K562 (cell line): ENCODE data around the gene PRR35. TPM values are rescaled to one million over a fixed set of nuclear protein-coding genes. Genes with fewer than 3 reads are reported as not detected.

Experiments used
- ARID2 ChIP-seq: fragments of 450-650 bp; IDR thresholded peaks from 2 replicates; pipeline ENCODE4 v1.6.1; 2017; ENCODE audit warnings: antibody characterized with exemption, mild to moderate bottlenecking
- CREB1 ChIP-seq, 2 experiments: sonication (generic) in 1 of 2; formaldehyde crosslinking in 1 of 2; IDR thresholded peaks; 2 replicates each; pipeline versions ENCODE4 v1.6.1 to v1.8.0; 2012 to 2022; ENCODE audit warnings: inconsistent platforms in 1 of 2, mild to moderate bottlenecking in 1 of 2, missing genetic modification reagents in 1 of 2, moderate library complexity in 1 of 2
- DEAF1 ChIP-seq: fragments of 450-650 bp; formaldehyde crosslinking; IDR thresholded peaks from 2 replicates; pipeline ENCODE4 v1.4.0; 2020; ENCODE audit warnings: mild to moderate bottlenecking, moderate library complexity
- E2F3 ChIP-seq: fragments of 250-450 bp; sonication (Bioruptor Pico); IDR thresholded peaks from 2 replicates; pipeline ENCODE4 v1.4.0; 2020; ENCODE audit warnings: mild to moderate bottlenecking
- ELK1 ChIP-seq: sonication (generic); formaldehyde crosslinking; IDR thresholded peaks from 2 replicates; pipeline ENCODE4 v1.8.1; 2022; ENCODE audit warnings: missing genetic modification reagents
- ESRRB ChIP-seq: fragments of 250-450 bp; sonication (Bioruptor Pico); IDR thresholded peaks from 2 replicates; pipeline ENCODE4 v1.5.0; 2020; ENCODE audit warnings: mild to moderate bottlenecking, moderate library complexity, borderline replicate concordance
- GABPA ChIP-seq: fragments of 200-800 bp; sonication (Bioruptor generic); conservative IDR thresholded peaks from 2 replicates; pipeline ENCODE4 v1.6.1; 2016; ENCODE audit warnings: low read depth, missing genetic modification characterization, missing compliant biosample characterization
- MAFG ChIP-seq: fragments of 450-650 bp; conservative IDR thresholded peaks from 2 replicates; pipeline ENCODE4 v1.6.1; 2016; ENCODE audit warnings: missing genetic modification characterization, missing compliant biosample characterization
- NFXL1 ChIP-seq: fragments of 450-650 bp; formaldehyde crosslinking; IDR thresholded peaks from 2 replicates; pipeline ENCODE4 v1.4.0; 2021; ENCODE audit warnings: mild to moderate bottlenecking
- NRF1 ChIP-seq, 2 experiments: fragments of 450-650 bp; IDR thresholded peaks in 1 of 2; conservative IDR thresholded peaks in 1 of 2; 2 replicates each; pipeline ENCODE4 v1.6.1; 2014; ENCODE audit warnings: mild to moderate bottlenecking in 2 of 2
- SAP30 ChIP-seq: fragments of 200-600 bp; sonication (generic); IDR thresholded peaks from 2 replicates; pipeline ENCODE4 v1.6.1; 2012; ENCODE audit warnings: borderline replicate concordance, low read depth, mild to moderate bottlenecking, moderate library complexity, low read length, control low read depth, inconsistent platforms; ENCODE audit not compliant: insufficient read depth, poor library complexity, severe bottlenecking
- SMAD1 ChIP-seq: fragments of 150-350 bp; IDR thresholded peaks from 2 replicates; pipeline ENCODE4 v1.6.1; 2014; ENCODE audit warnings: low read length, low read depth; ENCODE audit not compliant: partially characterized antibody
- SMARCE1 ChIP-seq: fragments of 450-650 bp; IDR thresholded peaks from 2 replicates; pipeline ENCODE4 v1.7.1; 2016; ENCODE audit warnings: mild to moderate bottlenecking
- SREBF1 ChIP-seq: fragments of 150-350 bp; IDR thresholded peaks from 2 replicates; pipeline ENCODE4 v1.6.1; 2014; ENCODE audit warnings: antibody characterized with exemption, low read depth, low read length, borderline replicate concordance
- TAF15 ChIP-seq: fragments of 200-400 bp; formaldehyde crosslinking; IDR thresholded peaks from 2 replicates; pipeline ENCODE4 v1.6.1; 2017; ENCODE audit warnings: mild to moderate bottlenecking, low read depth, low read length, moderate library complexity
- TAF9B ChIP-seq: fragments of 450-650 bp; IDR thresholded peaks from 2 replicates; pipeline ENCODE4 v1.6.1; 2018; ENCODE audit warnings: mild to moderate bottlenecking; ENCODE audit not compliant: partially characterized antibody
- YBX1 ChIP-seq: fragments of 450-650 bp; IDR thresholded peaks from 2 replicates; pipeline ENCODE4 v1.7.1; 2016; ENCODE audit warnings: mild to moderate bottlenecking
- ZNF253 ChIP-seq: fragments of 250-450 bp; sonication (Bioruptor Pico); conservative IDR thresholded peaks from 2 replicates; pipeline ENCODE4 v1.6.1; 2021; ENCODE audit warnings: mild to moderate bottlenecking
- ZNF561 ChIP-seq: fragments of 450-650 bp; formaldehyde crosslinking; conservative IDR thresholded peaks from 2 replicates; pipeline ENCODE4 v1.4.0; 2020; ENCODE audit warnings: mild to moderate bottlenecking, moderate library complexity
- ZNF57 ChIP-seq: fragments of 450-650 bp; formaldehyde crosslinking; IDR thresholded peaks from 2 replicates; pipeline ENCODE4 v1.4.0; 2020; ENCODE audit warnings: mild to moderate bottlenecking, moderate library complexity
- ZNF740 ChIP-seq, 3 experiments: fragments of 200-800 bp in 1 of 3; sonication (Bioruptor generic) in 1 of 3; sonication (generic) in 1 of 3; formaldehyde crosslinking in 1 of 3; IDR thresholded peaks; 2 replicates each; pipeline versions ENCODE4 v1.6.1 to v1.8.0; 2016 to 2022; ENCODE audit warnings: mild to moderate bottlenecking in 2 of 3, missing compliant biosample characterization in 2 of 3, missing genetic modification characterization in 2 of 3, missing genetic modification reagents in 1 of 3
- polyA plus RNA-seq, 8 experiments: library from polyadenylated mRNA; depleted of rRNA in 4 of 8; stranded (reverse) in 5 of 8; unstranded in 3 of 8; fragments of >200 nt; fragmentation: Nextera tagmentation in 2 of 8; fragmentation: Illumina TruSeq in 1 of 8; extraction: Ambion mirVana in 2 of 8; extraction: Trizol in 1 of 8; gene quantifications; 2 replicates each; pipeline versions ENCODE4 v1.2.1 to v1.2.3, GENCODE V29; 2011 to 2014; ENCODE audit warnings: inconsistent platforms in 1 of 8, missing spikeins in 1 of 8
- total RNA-seq, 7 experiments: library from RNA; depleted of rRNA in 6 of 7; stranded (reverse); fragments of >200 nt in 6 of 7; fragmentation: Illumina TruSeq in 2 of 7; extraction: Trizol in 2 of 7; gene quantifications; 2 replicates each; pipeline versions ENCODE4 v1.2.1 to v1.2.3, GENCODE V29; 2011 to 2021; ENCODE audit warnings: low replicate concordance in 1 of 7
- TF ChIP-seq, protein P1 (sequence below): fragments of 250-450 bp; sonication (Bioruptor Pico); IDR thresholded peaks from 2 replicates; pipeline ENCODE4 v1.8.0; 2021; ENCODE audit warnings: moderate library complexity, mild to moderate bottlenecking, inconsistent platforms

The PRR35 gene
- total and polyA plus RNA-seq, 9 of the 15 experiments (the other 6 are each of a cell fraction or from before 2014, with no cell fraction given), result 0.17 to 0.45 (median 0.21) TPM; not detected in 5

GRCh38 chr16:566475-567372 is 6.5 kb downstream of the PRR35 start, which contains the start of gene NHLRC4 (continued):
- TF ChIP-seq CREB1 (IDR thresholded peaks at IDR 0.05), result no peak; the same call in 1 of the 2 replicates
- no peak for TF ChIP-seq CREB1 (CRISPR knock-in tag; IDR thresholded peaks at IDR 0.05)
- no peak for TF ChIP-seq ZNF253
- TF ChIP-seq TAF9B, result no peak
- no peak for TF ChIP-seq ARID2
- no peak for TF ChIP-seq DEAF1 (CRISPR knock-in tag)
- peak; percentile 53 for TF ChIP-seq GABPA
- no peak for TF ChIP-seq ELK1 (CRISPR knock-in tag)
- TF ChIP-seq E2F3 (CRISPR knock-in tag), result no peak
- no peak for TF ChIP-seq MAFG (tag)
- peak; percentile 84 for TF ChIP-seq SMARCE1
- peak; percentile 47 for TF ChIP-seq SAP30
- no peak for TF ChIP-seq SMAD1
- TF ChIP-seq NRF1 (conservative IDR thresholded peaks at IDR 0.05 in 1 of 2, IDR thresholded peaks at IDR 0.05 in 1 of 2), result peak; percentile 36 to 43; a peak in 3 of 4 replicates
- TF ChIP-seq, protein P1, sequence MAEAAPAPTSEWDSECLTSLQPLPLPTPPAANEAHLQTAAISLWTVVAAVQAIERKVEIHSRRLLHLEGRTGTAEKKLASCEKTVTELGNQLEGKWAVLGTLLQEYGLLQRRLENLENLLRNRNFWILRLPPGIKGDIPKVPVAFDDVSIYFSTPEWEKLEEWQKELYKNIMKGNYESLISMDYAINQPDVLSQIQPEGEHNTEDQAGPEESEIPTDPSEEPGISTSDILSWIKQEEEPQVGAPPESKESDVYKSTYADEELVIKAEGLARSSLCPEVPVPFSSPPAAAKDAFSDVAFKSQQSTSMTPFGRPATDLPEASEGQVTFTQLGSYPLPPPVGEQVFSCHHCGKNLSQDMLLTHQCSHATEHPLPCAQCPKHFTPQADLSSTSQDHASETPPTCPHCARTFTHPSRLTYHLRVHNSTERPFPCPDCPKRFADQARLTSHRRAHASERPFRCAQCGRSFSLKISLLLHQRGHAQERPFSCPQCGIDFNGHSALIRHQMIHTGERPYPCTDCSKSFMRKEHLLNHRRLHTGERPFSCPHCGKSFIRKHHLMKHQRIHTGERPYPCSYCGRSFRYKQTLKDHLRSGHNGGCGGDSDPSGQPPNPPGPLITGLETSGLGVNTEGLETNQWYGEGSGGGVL, result no peak
- TF ChIP-seq SREBF1, result no peak
- TF ChIP-seq ZNF561 (CRISPR knock-in tag), result no peak
- TF ChIP-seq YBX1, result no peak
- TF ChIP-seq ZNF740 (CRISPR knock-in tag; IDR thresholded peaks at IDR 0.05), result peak; percentile 86
- TF ChIP-seq ZNF740 (tag; IDR thresholded peaks at IDR 0.05), result no peak; a peak in 1 of 4 replicates
- no peak for TF ChIP-seq NFXL1
- TF ChIP-seq TAF15, result no peak
- TF ChIP-seq ZNF57 (CRISPR knock-in tag), result no peak
- no peak for TF ChIP-seq ESRRB (CRISPR knock-in tag)
